Suppressor macrophage treated with lipopolysaccharide for 1 hour (primary cell): ENCODE results near the gene CRNN.

Experiments
- DNase-seq, 3 donors: peaks; one replicate each; pipeline ENCODE4 v3.0.0-alpha.2; 2020 to 2022

Gene CRNN

GRCh38 chr1:152415454-152416227, 1.6 kb upstream of the CRNN start:
- DNase-seq = no peak

- no peak for DNase-seq
These were observed 1.3 kb downstream of the CRNN start for GRCh38 chr1:152412756-152413155.

DNA sequence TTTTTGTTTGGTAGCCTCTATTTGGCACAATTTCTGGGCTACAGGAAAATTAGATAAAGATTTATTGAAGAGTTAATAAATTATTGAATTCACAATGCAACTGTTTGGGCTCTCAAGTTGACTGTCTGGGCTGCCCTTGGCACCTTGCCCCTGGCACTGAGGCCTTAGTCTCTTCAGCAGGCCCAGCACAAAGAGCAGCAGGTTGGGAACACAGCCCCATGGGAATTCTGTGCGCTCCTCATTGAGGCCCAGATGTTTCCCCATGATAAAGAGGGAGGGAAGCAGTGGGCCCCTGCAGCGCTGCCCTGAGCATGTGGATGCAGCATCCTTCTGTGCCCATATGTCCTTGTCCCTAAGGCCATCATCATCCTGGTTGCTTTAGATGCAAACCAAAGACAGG, 2.9 kb downstream of the CRNN start:
- DNase-seq = no peak

- no peak for DNase-seq
These were observed 3.5 kb downstream of the CRNN start for GRCh38 chr1:152410599-152410998.

DNA sequence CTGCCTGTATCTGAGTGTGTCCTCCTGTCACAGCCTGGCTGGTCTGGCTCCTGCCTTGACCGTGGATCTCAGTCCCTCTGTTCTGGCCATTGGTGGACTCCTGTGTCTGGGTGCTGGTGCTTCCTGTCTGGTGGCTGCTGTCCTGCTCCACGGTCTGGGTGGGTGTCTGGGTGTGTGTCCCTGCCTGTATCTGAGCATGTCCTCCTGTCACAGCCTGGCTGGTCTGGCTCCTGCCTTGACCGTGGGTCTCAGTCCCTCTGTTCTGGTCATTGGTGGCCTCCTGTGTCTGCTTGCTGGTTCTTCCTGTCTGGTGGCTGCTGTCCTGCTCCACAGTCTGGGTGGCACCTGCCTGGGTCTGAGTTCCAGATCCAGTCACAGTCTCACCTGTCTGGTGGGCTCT, 4.0 kb downstream of the CRNN start:
- no peak for DNase-seq

DNA sequence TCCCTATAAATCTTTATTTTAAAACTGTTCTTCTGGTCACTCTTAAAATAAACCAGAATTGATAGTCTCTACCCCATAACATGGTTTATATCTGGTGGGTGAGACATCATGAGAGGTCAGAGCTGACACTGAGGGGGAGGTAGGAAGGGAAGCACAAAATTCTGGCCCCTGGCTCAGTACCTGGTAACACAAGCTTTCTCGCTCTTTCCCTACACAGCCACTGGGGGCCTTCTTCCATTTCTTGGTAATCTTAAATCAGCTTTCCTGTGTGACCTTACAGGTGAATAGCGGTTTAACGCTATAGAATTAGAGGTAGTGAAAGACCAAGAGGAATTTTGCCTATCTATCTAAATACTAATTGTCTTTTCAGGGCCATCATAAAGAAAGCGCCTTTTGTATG, 5.4 kb downstream of the CRNN start:
- no peak for DNase-seq

- no peak for DNase-seq
These were observed 15.0 kb downstream of the CRNN start for GRCh38 chr1:152398812-152399698.

- no peak for DNase-seq
These were observed 16.6 kb downstream of the CRNN start for GRCh38 chr1:152397474-152397873.

DNA sequence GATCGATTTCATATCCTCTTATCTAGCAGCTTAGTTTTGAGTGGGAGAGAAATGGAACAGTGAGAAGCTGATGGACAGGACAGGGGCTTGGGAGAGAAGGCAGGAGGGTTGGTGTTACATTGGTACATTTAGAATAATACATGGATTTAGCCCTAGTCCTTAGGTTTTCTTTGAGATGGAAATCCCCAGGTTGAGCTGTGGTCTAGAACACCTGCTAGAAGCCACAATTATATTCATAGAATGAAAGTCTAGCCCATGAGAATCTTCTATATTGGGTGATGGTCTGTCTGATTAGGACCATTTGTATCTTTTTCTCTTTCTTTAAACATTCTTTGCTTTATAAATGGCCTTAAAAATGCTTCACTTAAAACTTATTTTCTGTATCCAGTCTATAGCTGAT, 19.9 kb downstream of the CRNN start:
- DNase-seq = no peak

DNA sequence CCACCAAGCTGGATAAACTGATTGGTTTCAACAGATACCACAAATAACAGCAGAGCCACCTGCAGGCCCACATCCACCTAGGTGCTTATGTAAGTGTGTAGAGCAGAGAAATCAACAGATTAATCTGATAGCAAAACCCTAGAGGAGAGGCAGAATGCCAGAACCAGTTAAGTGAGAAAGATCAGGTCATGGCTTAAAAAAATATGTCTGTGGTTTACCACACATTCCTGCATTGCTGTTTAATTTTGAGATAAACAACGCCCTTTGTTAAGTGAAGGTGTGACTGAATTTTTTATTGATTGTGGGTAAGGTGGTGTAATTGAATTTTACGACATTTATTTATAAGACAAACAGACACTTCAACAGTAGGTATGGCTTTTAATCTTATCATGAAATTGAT, 21.2 kb downstream of the CRNN start:
- DNase-seq = no peak

GRCh38 chr1:152388889-152389288, 25.2 kb downstream of the CRNN start:
- no peak for DNase-seq

DNA sequence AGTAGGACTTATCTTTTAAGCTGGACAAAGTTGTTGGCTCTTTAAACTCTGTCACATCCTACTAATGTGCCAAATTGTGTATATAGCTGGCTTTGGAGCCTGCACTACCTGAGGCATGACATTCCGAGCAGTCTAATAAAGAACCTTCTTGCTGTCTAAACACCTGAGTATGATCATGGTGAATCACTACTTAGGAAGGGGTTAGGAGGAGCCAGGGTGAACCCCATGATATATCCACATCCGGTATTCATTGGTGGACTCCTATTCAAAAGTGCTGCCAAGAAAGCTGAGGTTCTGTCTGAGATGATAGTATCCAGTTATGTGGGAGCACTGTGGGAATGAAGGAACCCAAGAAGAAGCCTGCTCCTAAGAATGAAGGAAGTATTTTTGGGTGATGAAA, 27.1 kb downstream of the CRNN start:
- no peak for DNase-seq

DNA sequence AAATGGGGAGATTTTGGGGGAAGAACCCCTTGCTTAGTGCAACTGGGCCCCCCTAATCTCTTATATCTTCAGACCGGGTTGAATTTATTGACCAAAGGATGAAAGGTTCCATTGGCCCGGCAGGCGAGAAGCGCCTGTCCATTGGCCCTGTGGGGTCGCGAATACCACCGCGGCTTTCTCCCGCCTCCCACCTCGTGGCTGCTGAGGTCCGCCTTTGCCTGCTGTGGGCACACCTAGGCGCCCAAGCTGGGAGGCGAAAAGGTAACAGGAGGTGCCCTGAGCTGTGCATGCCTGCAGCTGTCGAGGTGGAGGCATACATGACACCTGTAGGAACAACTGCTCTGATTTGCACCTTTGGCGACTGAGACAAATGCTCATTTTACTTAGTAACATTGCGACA, 33.1 kb downstream of the CRNN start:
- no peak for DNase-seq

- no peak for DNase-seq
These were observed 39.6 kb downstream of the CRNN start for GRCh38 chr1:152374451-152374850.

GRCh38 chr1:152372672-152373071, 41.4 kb downstream of the CRNN start:
- DNase-seq = no peak

- no peak for DNase-seq
These were observed 46.6 kb downstream of the CRNN start for GRCh38 chr1:152367436-152367835.

GRCh38 chr1:152359906-152360305, 54.2 kb downstream of the CRNN start, which contains the start of gene FLG2:
Gene FLG2, minus strand, starts transcription at chr1:152360006. Its CDS starts 1,122 bp downstream, at chr1:152358884.
- no peak for DNase-seq
